ENCODE data around the gene NR1H2. TPM values are rescaled to one million over a fixed set of nuclear protein-coding genes. Genes with fewer than 3 reads are reported as not detected.
"Not testable (repeated sequence)": the region's sequence is repeated elsewhere in the genome, so short reads cannot be mapped to it uniquely, and the experiment has no call there.

The NR1H2 gene
- total RNA-seq, 2 experiments from 2014 or later = 73.9 to 75.6 TPM

DNA sequence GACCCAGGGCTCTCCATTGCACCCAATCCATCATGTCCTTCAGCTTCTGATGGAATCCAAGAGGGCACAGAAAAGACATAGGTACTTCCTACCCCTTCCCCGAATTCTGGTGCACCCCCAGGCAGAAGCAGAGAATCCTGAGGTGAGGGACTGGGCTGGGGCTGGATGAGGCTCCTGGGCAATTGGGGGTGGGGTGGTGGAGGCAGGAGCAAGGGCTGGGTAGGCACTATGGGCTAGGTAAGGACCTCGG is 44.3 kb upstream of the NR1H2 start:
- Mint-ChIP-seq H3K36me3 (peaks cover 27% of the 10 kb centered on the region), H3K4me1 (ENCODE audit: low read depth) (peaks cover 69% of the 10 kb centered on the region), H3K27me3 (peaks cover 44% of the 10 kb centered on the region), H3K4me3 (peak overlapping the region; percentile 79), H3K27ac (peak overlapping the region; percentile 83), H3K9me3 (no peaks in the 10 kb centered on the region)
- no peak for DNase-seq
- ChIA-PET POLR2A (no interaction called here), CTCF (no interaction called here)
- intact Hi-C loops (cut with micrococcal nuclease) = loop anchor here (10.0 kb wide), 1 partner anchor 473 kb away; no protein-coding TSS in a partner anchor

DNA sequence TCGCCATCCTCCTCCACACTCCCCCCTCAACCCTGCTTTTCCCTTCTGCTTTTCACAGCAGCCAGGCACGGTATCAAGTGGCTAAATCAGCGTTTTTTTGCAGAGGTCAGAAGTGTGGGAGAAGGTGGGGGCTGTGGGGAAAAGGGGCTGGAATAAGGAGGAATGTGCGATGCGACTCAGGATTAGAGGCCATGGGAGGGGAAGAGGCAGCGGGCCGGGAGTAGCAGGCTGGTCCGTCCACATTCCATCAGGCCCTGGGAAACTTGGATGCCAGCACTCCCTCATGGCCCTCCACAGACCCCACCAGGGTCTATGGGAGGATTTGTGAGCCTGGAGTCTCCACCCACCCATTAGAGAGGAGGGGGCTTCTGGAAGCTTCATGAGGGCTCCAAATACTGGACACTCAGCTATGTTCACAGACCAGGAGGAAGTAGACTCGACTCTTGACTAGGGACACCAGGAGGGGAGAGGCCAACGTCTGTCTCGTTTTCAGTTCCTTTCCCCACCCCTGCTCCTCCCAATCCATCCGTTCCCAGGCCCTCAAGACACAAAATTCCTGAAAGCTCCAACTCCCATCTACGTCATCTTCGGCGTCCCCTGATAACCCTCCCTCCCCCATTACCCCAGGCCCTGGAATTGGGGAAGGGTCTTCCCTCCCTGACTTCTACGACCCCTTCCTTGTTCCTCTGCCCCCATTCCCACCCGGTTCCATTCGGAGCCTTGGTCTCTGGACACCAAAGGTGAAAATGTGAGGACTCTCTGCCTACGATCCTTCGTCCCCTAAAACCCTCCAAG is 43.8 kb upstream of the NR1H2 start:
- intact Hi-C loops (cut with micrococcal nuclease) = loop anchor here (1.0 to 10.0 kb wide), 3 partner anchors 44 to 472 kb away; partner anchors contain the start of genes NR1H2 and POLD1
- ChIA-PET CTCF (interaction anchor here (1.5 to 2.0 kb wide), 3 partner anchors 25 to 128 kb away, joined by 4 to 11 read pairs (median 6); no protein-coding TSS in a partner anchor), POLR2A (no interaction called here)
- peak overlapping the region; percentile 83 for H3K27ac Mint-ChIP-seq
- H3K4me3 Mint-ChIP-seq = peak overlapping the region; percentile 79
- peaks cover 39% of the 10 kb centered on the region for H3K27me3 Mint-ChIP-seq
- DNase-seq = peak; percentile 17
- H3K36me3 Mint-ChIP-seq = peaks cover 24% of the 10 kb centered on the region
- H3K9me3 Mint-ChIP-seq = no peaks in the 10 kb centered on the region
- peaks cover 64% of the 10 kb centered on the region for H3K4me1 Mint-ChIP-seq (ENCODE audit: low read depth)

DNA sequence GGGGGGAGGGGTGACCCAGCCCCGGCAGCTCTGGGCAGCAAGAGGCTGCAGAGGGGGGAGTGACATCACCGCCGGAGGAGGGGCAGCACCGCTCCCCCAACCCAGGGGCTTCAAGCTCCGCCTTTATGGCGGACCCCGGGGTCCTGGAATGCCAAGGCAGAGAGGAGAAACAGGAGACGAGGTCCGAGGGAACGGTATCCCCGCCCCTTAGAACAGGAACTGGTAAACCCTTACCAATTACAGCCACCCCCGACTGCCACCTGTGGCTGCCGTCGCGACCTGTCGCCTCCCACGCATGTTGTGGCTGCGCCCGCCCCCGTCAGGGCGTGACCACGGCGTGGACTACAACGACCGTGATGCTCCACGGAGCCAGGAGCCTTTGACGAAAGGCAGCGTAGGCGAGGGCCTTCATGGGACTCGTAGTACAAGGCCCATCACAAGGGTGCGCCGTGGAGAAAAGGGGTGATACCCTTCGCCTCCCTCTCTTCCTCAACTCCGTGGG is 43.0 kb upstream of the NR1H2 start:
- intact Hi-C loops (cut with micrococcal nuclease) = loop anchor here (1.0 to 10.0 kb wide), 3 partner anchors 43 to 472 kb away; partner anchors contain the start of genes NR1H2 and POLD1
- Mint-ChIP-seq H3K27me3 (peaks cover 34% of the 10 kb centered on the region), H3K9me3 (no peaks in the 10 kb centered on the region), H3K4me3 (peak overlapping the region; percentile 79), H3K27ac (peak overlapping the region; percentile 94), H3K4me1 (ENCODE audit: low read depth) (peaks cover 59% of the 10 kb centered on the region), H3K36me3 (peaks cover 23% of the 10 kb centered on the region)
- DNase-seq = peak; percentile 97
- POLR2A ChIA-PET = interaction anchor here (0.7 to 1.0 kb wide), 2 partner anchors 32 to 51 kb away, joined by 3 read pairs; partner anchors contain the start of gene POLD1
- CTCF ChIA-PET = interaction anchor here (1.5 to 2.0 kb wide), 4 partner anchors 24 to 127 kb away, joined by 4 to 11 read pairs (median 6); no protein-coding TSS in a partner anchor

DNA sequence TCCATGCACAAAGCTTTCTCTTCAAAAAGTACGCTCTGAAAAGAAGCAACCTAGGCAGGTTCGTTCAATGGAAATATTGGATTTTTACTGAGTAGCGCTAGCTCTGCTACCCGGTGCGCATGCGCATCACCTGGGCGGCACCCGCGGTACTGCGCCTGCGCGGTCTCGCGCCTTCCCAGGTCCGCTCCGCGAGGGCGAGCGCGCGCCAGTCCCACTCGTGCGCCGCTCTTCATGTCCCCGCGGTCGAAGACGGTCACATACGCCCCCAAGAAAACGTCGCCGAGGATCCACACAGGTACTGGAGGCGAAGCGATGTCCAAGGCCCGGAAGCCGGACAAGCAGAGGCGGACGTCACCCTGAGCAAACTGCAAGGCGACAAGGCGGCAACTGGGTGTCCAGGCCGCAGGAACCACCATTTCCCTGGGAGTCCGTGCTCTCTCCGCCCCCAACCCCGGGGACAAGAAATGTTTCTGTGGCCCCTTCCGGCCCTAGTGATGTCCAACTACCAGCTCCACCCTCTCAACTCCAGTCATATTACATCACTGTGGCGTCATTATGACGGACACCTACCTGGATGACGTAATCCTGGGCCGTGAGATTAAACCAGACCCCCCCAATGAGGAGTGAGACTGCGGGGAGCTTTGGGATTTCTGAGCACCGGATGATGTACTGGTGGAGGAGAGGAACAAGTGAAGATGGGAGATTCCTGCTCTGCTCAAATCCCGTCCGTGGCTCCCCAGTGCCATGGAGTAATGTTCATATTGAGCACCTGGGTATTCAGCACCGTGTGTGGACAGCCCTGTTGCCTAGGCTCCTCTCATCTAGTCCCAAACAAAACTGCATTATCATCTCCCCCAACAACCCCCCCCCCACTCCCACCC is 42.3 kb upstream of the NR1H2 start:
- Mint-ChIP-seq H3K36me3 (peaks cover 25% of the 10 kb centered on the region), H3K27me3 (peaks cover 34% of the 10 kb centered on the region), H3K4me1 (ENCODE audit: low read depth) (peaks cover 59% of the 10 kb centered on the region), H3K4me3 (peak overlapping the region; percentile 79), H3K9me3 (no peaks in the 10 kb centered on the region), H3K27ac (peak overlapping the region; percentile 94)
- intact Hi-C loops (cut with micrococcal nuclease) = loop anchor here (1.0 to 10.0 kb wide), 3 partner anchors 42 to 471 kb away; partner anchors contain the start of genes NR1H2 and POLD1
- DNase-seq = peak; percentile 87
- POLR2A ChIA-PET = interaction anchor here (0.7 to 1.1 kb wide), 4 partner anchors 13 to 50 kb away, joined by 3 read pairs; partner anchors contain the start of gene POLD1
- CTCF ChIA-PET = interaction anchor here (0.6 to 2.0 kb wide), 5 partner anchors 13 to 126 kb away, joined by 4 to 11 read pairs (median 5); no protein-coding TSS in a partner anchor

DNA sequence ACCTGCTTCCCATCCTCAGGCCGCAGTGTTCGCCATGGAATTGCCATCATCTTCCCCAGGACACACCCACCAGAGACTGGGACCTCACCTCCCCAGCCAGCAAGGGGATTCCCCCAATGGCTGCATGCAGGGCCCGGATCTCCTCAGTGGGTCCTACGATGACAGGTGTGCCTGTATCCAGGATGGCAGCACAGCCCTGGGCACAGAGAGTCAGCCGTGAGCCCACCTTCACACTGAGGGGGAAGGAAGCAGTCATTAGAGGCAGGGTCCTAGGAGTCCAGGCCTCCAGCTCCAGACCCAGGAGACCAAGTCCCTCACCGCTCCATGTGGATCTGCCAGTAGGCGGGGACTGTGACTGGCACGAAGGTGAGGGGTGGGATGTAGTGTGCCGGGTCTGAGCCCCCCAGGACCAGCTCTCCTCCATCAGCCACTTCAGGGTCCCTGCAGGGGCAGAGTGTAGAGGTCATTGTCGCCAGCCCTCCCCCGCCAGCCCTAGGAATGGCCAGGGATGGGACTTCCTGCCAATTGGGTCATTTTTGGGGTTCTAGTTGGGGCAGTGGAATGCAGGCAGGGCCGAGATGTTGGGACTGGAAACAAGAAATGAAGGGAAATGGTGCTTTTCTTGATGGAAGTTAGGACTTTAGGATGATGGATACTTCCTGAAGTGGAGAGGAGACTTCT is 41.4 kb upstream of the NR1H2 start:
- H3K27ac Mint-ChIP-seq = peak overlapping the region; percentile 71
- peaks cover 53% of the 10 kb centered on the region for H3K4me1 Mint-ChIP-seq (ENCODE audit: low read depth)
- peaks cover 29% of the 10 kb centered on the region for H3K27me3 Mint-ChIP-seq
- intact Hi-C loops (cut with micrococcal nuclease) = loop anchor here (10.0 kb wide), 1 partner anchor 470 kb away; no protein-coding TSS in a partner anchor
- no peaks in the 10 kb centered on the region for H3K9me3 Mint-ChIP-seq
- peak overlapping the region; percentile 5 for H3K4me3 Mint-ChIP-seq
- DNase-seq = no peak
- ChIA-PET POLR2A (interaction anchor here (0.9 to 1.1 kb wide), 3 partner anchors 12 to 126 kb away, joined by 3 read pairs; no protein-coding TSS in a partner anchor), CTCF (interaction anchor here (0.6 to 2.0 kb wide), 6 partner anchors 12 to 390 kb away, joined by 3 to 11 read pairs (median 4); no protein-coding TSS in a partner anchor)
- peaks cover 22% of the 10 kb centered on the region for H3K36me3 Mint-ChIP-seq

DNA sequence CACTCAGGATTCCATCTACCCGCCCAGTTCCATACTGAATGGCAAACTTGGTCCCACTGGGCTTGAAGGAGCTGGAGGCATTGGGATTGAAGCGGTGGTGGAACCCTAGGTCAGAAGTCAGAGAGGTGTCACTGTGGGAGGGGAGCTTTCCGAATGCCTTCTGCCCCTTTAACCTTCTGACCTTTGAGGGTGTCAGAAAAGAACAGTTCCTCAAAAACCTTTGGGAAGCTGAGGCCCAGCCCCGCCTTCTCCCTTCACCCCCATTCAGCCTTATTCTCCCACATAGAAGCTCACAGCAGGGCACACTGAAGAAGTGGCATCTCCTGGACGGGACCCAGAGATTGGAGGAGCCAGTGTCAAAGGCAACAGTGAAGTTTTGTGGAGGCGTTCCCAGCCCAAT is 39.2 kb upstream of the NR1H2 start:
- peaks cover 22% of the 10 kb centered on the region for H3K36me3 Mint-ChIP-seq
- CTCF ChIA-PET = interaction anchor here (0.8 to 1.7 kb wide), 2 partner anchors 10 to 20 kb away, joined by 3 to 4 read pairs; no protein-coding TSS in a partner anchor

DNA sequence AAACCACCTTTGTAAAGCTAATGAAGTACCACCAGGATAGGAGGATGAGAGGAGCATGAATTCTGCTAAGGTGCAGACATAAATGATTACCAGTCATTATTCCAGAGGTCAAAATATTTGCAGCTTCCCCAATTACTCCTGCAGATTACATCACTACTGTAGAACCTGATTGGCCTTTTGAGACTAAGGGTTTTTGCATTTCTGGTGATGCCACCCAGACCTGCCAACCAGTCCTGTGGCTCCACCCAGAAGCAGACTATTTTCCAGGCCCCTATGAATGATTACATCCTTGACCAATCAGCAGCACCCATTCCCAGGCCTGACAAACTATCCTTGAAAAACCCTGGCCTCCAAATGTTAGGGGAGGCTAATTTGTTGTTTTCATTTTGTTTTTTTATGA is 35.9 kb upstream of the NR1H2 start:
- Mint-ChIP-seq H3K4me1 (ENCODE audit: low read depth) (peaks cover 24% of the 10 kb centered on the region), H3K27me3 (no peaks in the 10 kb centered on the region), H3K9me3 (peaks cover 4% of the 10 kb centered on the region), H3K4me3 (no peak overlapping the region), H3K27ac (no peak overlapping the region), H3K36me3 (peaks cover 26% of the 10 kb centered on the region)
- intact Hi-C loops (cut with micrococcal nuclease) = no loop called here
- CTCF ChIA-PET = interaction anchor here (0.5 to 2.5 kb wide), 2 partner anchors 12 to 214 kb away, joined by 4 to 7 read pairs; partner anchors contain the start of gene KCNC3
- POLR2A ChIA-PET = no interaction called here
- no peak for DNase-seq

More for the DNA sequence above, 39.2 kb upstream of the NR1H2 start:
- POLR2A ChIA-PET, H3K4me3 Mint-ChIP-seq, H3K27ac Mint-ChIP-seq, H3K9me3 Mint-ChIP-seq, DNase-seq: not testable (repeated sequence)
- Mint-ChIP-seq H3K4me1 (ENCODE audit: low read depth) (peaks cover 42% of the 10 kb centered on the region), H3K27me3 (peaks cover 17% of the 10 kb centered on the region)
- intact Hi-C loops (cut with micrococcal nuclease) = loop anchor here (10.0 kb wide), 1 partner anchor 468 kb away; no protein-coding TSS in a partner anchor

DNA sequence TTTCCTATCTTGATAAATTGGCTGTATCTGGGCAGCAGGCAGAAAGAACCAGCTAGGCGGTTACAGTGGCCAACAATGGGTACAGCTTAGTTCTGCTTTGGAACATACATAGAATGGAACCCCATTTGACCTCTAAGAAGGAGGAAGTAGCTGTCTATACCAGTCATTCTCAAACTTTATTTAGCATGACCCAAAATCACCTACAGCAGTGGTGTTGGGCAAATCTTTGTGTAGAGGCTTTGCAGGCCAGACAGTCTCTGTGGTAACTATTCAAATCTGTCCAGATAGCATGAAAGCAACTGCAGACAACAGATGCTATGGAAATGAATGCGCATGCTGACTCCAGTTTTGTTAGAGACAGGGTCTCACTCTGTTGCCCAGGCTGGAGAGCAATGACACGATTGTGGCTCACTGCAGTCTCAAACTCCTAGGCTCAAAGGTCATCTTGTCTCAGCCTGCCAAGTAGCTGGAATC is 35.1 kb upstream of the NR1H2 start:
- CTCF ChIA-PET = interaction anchor here (0.6 to 2.5 kb wide), 2 partner anchors 13 to 1013 kb away, joined by 4 to 7 read pairs; partner anchors contain the start of gene KCNC3
- POLR2A ChIA-PET = no interaction called here

DNA sequence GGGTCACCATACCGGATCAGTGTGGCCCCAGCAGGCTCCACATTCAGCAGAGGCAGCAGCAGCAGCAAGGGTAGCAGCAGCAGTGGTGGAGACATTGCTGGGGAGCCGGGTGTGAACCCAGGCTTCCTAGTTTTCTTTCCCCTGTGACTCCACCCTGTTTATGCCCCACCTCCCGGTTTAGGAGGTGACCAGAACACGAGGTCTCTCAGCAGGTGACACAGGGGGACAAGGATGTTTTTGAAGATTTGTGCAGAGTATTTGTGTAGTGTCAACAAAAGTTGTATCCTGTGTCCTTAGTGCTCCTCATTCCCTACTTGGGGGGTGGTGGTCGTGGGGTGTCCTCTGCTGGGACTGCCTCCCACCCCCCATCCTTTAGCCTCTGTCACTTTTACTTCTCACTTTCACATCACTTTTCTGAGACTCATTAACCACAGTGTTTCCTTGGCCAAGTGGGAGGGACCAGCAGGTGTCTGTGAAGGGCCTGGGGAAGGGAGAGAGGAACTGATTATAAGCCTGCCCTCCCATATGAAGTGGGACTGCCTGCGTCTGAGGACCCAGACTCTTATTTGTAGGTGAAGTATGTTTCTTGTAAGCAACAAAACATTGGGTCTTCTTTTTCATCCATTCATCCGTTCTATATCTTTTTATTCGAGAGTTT is 31.5 kb upstream of the NR1H2 start:
- no peak for DNase-seq
- peak overlapping the region; percentile 65 for H3K4me3 Mint-ChIP-seq
- peak overlapping the region; percentile 70 for H3K27ac Mint-ChIP-seq
- H3K9me3 Mint-ChIP-seq = peaks cover 6% of the 10 kb centered on the region
- ChIA-PET POLR2A (no interaction called here), CTCF (interaction anchor here (1.5 kb wide), 1 partner anchor 13 kb away, joined by 6 read pairs; no protein-coding TSS in a partner anchor)
- peaks cover 50% of the 10 kb centered on the region for H3K4me1 Mint-ChIP-seq (ENCODE audit: low read depth)
- H3K36me3 Mint-ChIP-seq = peaks cover 17% of the 10 kb centered on the region
- intact Hi-C loops (cut with micrococcal nuclease) = no loop called here
- no peaks in the 10 kb centered on the region for H3K27me3 Mint-ChIP-seq

More for the DNA sequence above, 35.1 kb upstream of the NR1H2 start:
- peaks cover 23% of the 10 kb centered on the region for H3K36me3 Mint-ChIP-seq
- no peak overlapping the region for H3K4me3 Mint-ChIP-seq
- DNase-seq = peak; percentile 26
- no peaks in the 10 kb centered on the region for H3K27me3 Mint-ChIP-seq
- no peak overlapping the region for H3K27ac Mint-ChIP-seq
- intact Hi-C loops (cut with micrococcal nuclease) = no loop called here
- H3K9me3 Mint-ChIP-seq = peaks cover 5% of the 10 kb centered on the region
- peaks cover 20% of the 10 kb centered on the region for H3K4me1 Mint-ChIP-seq (ENCODE audit: low read depth)

DNA sequence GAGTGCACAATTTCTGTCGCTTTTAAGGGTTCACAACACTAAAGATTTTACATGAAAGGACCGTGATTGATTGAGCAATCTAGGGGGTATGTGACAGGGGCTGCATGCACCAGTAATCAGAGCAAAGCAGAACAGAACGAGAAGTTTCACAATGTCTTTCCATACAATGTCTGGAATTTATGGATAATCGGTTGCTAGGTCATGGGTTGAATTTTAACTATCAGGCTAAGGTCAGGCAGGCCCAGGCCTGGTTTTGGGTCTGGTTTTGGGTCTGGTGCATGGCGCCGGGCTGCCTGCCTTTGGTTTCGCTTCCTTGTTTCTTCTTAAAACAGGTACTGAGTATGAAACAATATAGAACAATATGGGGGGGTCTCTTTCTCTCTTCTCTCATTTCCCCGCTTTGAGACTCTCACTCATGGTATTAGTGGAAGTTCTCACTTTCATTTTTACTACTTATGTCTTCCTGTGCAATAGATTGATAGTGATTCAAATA is 29.1 kb upstream of the NR1H2 start:
- Mint-ChIP-seq H3K27ac (peak overlapping the region; percentile 96), H3K4me1 (ENCODE audit: low read depth) (peaks cover 45% of the 10 kb centered on the region), H3K4me3 (peak overlapping the region; percentile 55), H3K36me3 (peaks cover 15% of the 10 kb centered on the region)
- CTCF ChIA-PET = interaction anchor here (0.7 to 2.7 kb wide), 6 partner anchors 10 to 21 kb away, joined by 3 to 10 read pairs (median 5); partner anchors contain the start of gene KCNC3
- DNase-seq = peak; percentile 78
- POLR2A ChIA-PET = interaction anchor here (0.8 to 1.3 kb wide), 2 partner anchors 11 to 13 kb away, joined by 3 read pairs; no protein-coding TSS in a partner anchor
- intact Hi-C loops (cut with micrococcal nuclease) = loop anchor here (1.0 kb wide), 2 partner anchors 16 to 18 kb away; partner anchors contain the start of gene KCNC3
- H3K27me3 Mint-ChIP-seq, H3K9me3 Mint-ChIP-seq: not testable (repeated sequence)
